ENCODE data around the gene CRB3. TPM values are rescaled to one million over a fixed set of nuclear protein-coding genes. Genes with fewer than 3 reads are reported as not detected.

Gene CRB3
- total and polyA plus RNA-seq, 2 of the 13 experiments (the other 11 are each of a cell fraction or from before 2014, with no cell fraction given): 10.6 to 25.6 TPM

DNA sequence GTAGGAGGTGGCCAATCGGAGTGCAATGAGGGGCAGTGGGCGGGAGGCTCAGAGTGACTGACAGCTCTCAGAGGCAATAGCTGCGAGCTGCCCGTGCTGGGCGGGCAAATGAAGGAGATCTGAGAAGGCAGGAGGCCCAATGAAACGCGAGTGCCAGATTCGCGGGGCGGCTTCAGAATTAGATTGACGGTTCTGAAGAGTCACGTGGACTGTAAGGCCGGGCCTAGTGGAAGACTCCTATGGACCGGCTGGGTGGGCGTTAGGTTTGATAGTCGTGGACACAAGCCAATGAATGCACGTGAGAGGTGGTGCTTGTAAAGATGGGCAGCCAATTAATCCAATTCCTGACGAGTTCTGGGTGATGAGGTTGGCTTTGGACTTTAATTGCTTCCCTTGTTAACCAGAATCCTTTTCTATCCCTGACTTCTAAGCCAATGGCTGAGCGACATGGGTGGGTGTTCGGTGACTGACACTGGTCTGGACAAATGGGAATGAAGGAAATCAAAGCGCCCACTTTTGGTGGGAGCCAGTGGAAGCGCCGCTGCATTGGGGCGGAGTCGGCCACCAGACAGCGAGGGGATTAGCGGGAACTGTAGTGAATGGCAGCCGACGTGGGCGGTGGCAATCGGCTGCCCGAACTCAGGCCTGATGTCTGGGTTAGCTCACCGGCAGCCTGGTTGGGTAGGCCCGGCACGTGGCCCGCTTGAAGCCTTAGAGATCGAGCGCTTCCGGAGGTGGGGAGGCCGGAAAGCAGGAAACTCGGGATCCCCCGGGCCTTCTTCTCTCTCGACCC, 38.9 kb upstream of the CRB3 start (continued):
- TF ChIP-seq FIP1L1 (IDR thresholded peaks at IDR 0.05; ENCODE audit: borderline replicate concordance, insufficient read depth, low read depth, low read length) (no peak), TBX2 (CRISPR knock-in tag; IDR thresholded peaks at IDR 0.05; ENCODE audit: borderline replicate concordance) (peak; percentile 28; the same call in 1 of the 2 replicates), ZNF703 (CRISPR knock-in tag; IDR thresholded peaks at IDR 0.05; ENCODE audit: borderline replicate concordance) (no peak), ZNF235 (CRISPR knock-in tag; IDR thresholded peaks at IDR 0.05; ENCODE audit: borderline replicate concordance) (no peak), ADNP (CRISPR knock-in tag; IDR thresholded peaks at IDR 0.05) (no peak), ARNTL (CRISPR knock-in tag; IDR thresholded peaks at IDR 0.05) (peak; percentile 97), EED (CRISPR knock-in tag; IDR thresholded peaks at IDR 0.05) (no peak), ZNF44 (CRISPR knock-in tag; IDR thresholded peaks at IDR 0.05) (peak; percentile 24; the same call in 1 of the 2 replicates), NFYC (CRISPR knock-in tag; IDR thresholded peaks at IDR 0.05) (peak; percentile 90)
- TF ChIP-seq, protein P1, sequence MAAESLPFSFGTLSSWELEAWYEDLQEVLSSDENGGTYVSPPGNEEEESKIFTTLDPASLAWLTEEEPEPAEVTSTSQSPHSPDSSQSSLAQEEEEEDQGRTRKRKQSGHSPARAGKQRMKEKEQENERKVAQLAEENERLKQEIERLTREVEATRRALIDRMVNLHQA (CRISPR knock-in tag; IDR thresholded peaks at IDR 0.05): no peak
- TF ChIP-seq, protein P2, sequence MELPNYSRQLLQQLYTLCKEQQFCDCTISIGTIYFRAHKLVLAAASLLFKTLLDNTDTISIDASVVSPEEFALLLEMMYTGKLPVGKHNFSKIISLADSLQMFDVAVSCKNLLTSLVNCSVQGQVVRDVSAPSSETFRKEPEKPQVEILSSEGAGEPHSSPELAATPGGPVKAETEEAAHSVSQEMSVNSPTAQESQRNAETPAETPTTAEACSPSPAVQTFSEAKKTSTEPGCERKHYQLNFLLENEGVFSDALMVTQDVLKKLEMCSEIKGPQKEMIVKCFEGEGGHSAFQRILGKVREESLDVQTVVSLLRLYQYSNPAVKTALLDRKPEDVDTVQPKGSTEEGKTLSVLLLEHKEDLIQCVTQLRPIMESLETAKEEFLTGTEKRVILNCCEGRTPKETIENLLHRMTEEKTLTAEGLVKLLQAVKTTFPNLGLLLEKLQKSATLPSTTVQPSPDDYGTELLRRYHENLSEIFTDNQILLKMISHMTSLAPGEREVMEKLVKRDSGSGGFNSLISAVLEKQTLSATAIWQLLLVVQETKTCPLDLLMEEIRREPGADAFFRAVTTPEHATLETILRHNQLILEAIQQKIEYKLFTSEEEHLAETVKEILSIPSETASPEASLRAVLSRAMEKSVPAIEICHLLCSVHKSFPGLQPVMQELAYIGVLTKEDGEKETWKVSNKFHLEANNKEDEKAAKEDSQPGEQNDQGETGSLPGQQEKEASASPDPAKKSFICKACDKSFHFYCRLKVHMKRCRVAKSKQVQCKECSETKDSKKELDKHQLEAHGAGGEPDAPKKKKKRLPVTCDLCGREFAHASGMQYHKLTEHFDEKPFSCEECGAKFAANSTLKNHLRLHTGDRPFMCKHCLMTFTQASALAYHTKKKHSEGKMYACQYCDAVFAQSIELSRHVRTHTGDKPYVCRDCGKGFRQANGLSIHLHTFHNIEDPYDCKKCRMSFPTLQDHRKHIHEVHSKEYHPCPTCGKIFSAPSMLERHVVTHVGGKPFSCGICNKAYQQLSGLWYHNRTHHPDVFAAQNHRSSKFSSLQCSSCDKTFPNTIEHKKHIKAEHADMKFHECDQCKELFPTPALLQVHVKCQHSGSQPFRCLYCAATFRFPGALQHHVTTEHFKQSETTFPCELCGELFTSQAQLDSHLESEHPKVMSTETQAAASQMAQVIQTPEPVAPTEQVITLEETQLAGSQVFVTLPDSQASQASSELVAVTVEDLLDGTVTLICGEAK (IDR thresholded peaks at IDR 0.05): no peak
- TF ChIP-seq, protein P2 (CRISPR knock-in tag; IDR thresholded peaks at IDR 0.05): peak; percentile 86
- TF ChIP-seq, protein P3, sequence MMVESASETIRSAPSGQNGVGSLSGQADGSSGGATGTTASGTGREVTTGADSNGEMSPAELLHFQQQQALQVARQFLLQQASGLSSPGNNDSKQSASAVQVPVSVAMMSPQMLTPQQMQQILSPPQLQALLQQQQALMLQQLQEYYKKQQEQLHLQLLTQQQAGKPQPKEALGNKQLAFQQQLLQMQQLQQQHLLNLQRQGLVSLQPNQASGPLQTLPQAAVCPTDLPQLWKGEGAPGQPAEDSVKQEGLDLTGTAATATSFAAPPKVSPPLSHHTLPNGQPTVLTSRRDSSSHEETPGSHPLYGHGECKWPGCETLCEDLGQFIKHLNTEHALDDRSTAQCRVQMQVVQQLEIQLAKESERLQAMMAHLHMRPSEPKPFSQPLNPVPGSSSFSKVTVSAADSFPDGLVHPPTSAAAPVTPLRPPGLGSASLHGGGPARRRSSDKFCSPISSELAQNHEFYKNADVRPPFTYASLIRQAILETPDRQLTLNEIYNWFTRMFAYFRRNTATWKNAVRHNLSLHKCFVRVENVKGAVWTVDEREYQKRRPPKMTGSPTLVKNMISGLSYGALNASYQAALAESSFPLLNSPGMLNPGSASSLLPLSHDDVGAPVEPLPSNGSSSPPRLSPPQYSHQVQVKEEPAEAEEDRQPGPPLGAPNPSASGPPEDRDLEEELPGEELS (CRISPR knock-in tag; IDR thresholded peaks at IDR 0.05): 0 out of 2 replicates have a peak, but pooled peaks have one; percentile 11
- TF ChIP-seq, protein P4, sequence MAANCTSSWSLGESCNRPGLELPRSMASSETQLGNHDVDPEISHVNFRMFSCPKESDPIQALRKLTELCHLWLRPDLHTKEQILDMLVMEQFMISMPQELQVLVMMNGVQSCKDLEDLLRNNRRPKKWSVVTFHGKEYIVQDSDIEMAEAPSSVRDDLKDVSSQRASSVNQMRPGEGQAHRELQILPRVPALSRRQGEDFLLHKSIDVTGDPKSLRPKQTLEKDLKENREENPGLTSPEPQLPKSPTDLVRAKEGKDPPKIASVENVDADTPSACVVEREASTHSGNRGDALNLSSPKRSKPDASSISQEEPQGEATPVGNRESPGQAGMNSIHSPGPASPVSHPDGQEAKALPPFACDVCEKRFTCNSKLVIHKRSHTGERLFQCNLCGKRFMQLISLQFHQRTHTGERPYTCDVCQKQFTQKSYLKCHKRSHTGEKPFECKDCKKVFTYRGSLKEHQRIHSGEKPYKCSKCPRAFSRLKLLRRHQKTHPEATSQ (CRISPR knock-in tag; IDR thresholded peaks at IDR 0.05; ENCODE audit: borderline replicate concordance): no peak

Data from HepG2 (cell line).